ENCODE results near the gene NUDT5.
"Not testable (repeated sequence)": the region's sequence is repeated elsewhere in the genome, so short reads cannot be mapped to it uniquely, and the experiment has no call there.

NUDT5 gene

GRCh38 chr10:12195603-12196506 is at the start of gene NUDT5, which contains the start of gene CDC123:
TSS of gene NUDT5 (minus strand) at chr10:12195891. CDS start at chr10:12186291, 9,600 bp downstream.
TSS of gene CDC123 (plus strand) at chr10:12196188. CDS start at chr10:12196246, 58 bp downstream.
- DNase-seq (ENCODE audit: low read depth in 2 of 2) = peak; percentile 74 to 78

GRCh38 chr10:12243864-12244620 is 48.4 kb upstream of the NUDT5 start:
- no peak for DNase-seq (ENCODE audit: low read depth in 2 of 2)

GRCh38 chr10:12241810-12242529 is 46.3 kb upstream of the NUDT5 start:
- peak; percentile 12 to 48 for DNase-seq (ENCODE audit: low read depth in 2 of 2)

- no peak for DNase-seq (ENCODE audit: low read depth in 2 of 2)
These were observed 43.1 kb upstream of the NUDT5 start for GRCh38 chr10:12238821-12239220.

GRCh38 chr10:12237265-12238220 is 41.9 kb upstream of the NUDT5 start:
- DNase-seq (ENCODE audit: low read depth in 2 of 2) = no peak

GRCh38 chr10:12235796-12236195 is 40.1 kb upstream of the NUDT5 start:
- DNase-seq (ENCODE audit: low read depth in 2 of 2) = no peak

GRCh38 chr10:12235116-12235694 is 39.5 kb upstream of the NUDT5 start:
- no peak for DNase-seq (ENCODE audit: low read depth in 2 of 2)

- not testable (repeated sequence) for DNase-seq (ENCODE audit: low read depth in 2 of 2)
These were observed 39.0 kb upstream of the NUDT5 start for GRCh38 chr10:12234687-12235086.

GRCh38 chr10:12228851-12229250 is 33.2 kb upstream of the NUDT5 start:
- DNase-seq (ENCODE audit: low read depth in 2 of 2) = no peak

GRCh38 chr10:12226438-12226837 is 30.7 kb upstream of the NUDT5 start:
- DNase-seq (ENCODE audit: low read depth in 2 of 2) = not testable (repeated sequence)

- DNase-seq (ENCODE audit: low read depth in 2 of 2) = no peak
These were observed 29.8 kb upstream of the NUDT5 start for GRCh38 chr10:12225444-12225843.

GRCh38 chr10:12221323-12222298 is 25.9 kb upstream of the NUDT5 start:
- no peak for DNase-seq (ENCODE audit: low read depth in 2 of 2)

GRCh38 chr10:12218991-12219390 is 23.3 kb upstream of the NUDT5 start:
- DNase-seq (ENCODE audit: low read depth in 2 of 2) = no peak

GRCh38 chr10:12214763-12215218 is 19.1 kb upstream of the NUDT5 start:
- no peak for DNase-seq (ENCODE audit: low read depth in 2 of 2)

- DNase-seq (ENCODE audit: low read depth in 2 of 2) = no peak
These were observed 18.4 kb upstream of the NUDT5 start for GRCh38 chr10:12214093-12214492.

GRCh38 chr10:12213621-12214020 is 17.9 kb upstream of the NUDT5 start:
- no peak for DNase-seq (ENCODE audit: low read depth in 2 of 2)

GRCh38 chr10:12212454-12212853 is 16.8 kb upstream of the NUDT5 start:
- no peak for DNase-seq (ENCODE audit: low read depth in 2 of 2)

GRCh38 chr10:12208460-12208859 is 12.8 kb upstream of the NUDT5 start:
- no peak for DNase-seq (ENCODE audit: low read depth in 2 of 2)

- DNase-seq (ENCODE audit: low read depth in 2 of 2) = no peak
These were observed 11.4 kb upstream of the NUDT5 start for GRCh38 chr10:12207114-12207513.
